Daoy (cell line): Measurements from ENCODE around the gene MCUR1. TPM values are rescaled to one million over a fixed set of nuclear protein-coding genes. Genes with fewer than 3 reads are reported as not detected.

ENCODE experiments used
- total RNA-seq: library from RNA; depleted of rRNA; stranded (reverse); fragments of >200 nt; shearing (Covaris generic); gene quantifications from 2 replicates; pipeline ENCODE4 v1.2.3, GENCODE V29; 2014; rRNA removed

Gene MCUR1
- total RNA-seq, 1 experiment from 2014 or later, result 33.0 TPM

Other genes with a start within 250 kb of the MCUR1 start
- 12.1 and 12.6 TPM in 2 replicates for gene SIRT5, start 240.0 kb downstream of the MCUR1 start, total RNA-seq
- 356 and 382 TPM in 2 replicates for gene NOL7, start 199.2 kb downstream of the MCUR1 start, total RNA-seq
- 20.8 and 23.4 TPM in 2 replicates for gene RANBP9, start 102.7 kb downstream of the MCUR1 start, total RNA-seq
- 4.7 and 8.7 TPM in 2 replicates for gene RNF182, start 110.4 kb upstream of the MCUR1 start, total RNA-seq